Umbilical cord (tissue), 2 donors: Measurements from ENCODE around the gene PIK3R1. TPM values are rescaled to one million over a fixed set of nuclear protein-coding genes. Genes with fewer than 3 reads are reported as not detected.
"Not testable (repeated sequence)": the region's sequence is repeated elsewhere in the genome, so short reads cannot be mapped to it uniquely, and the experiment has no call there.

Experiments used
- DNase-seq: peaks from one replicate; pipeline ENCODE4 v3.0.0-alpha.2; 2015; ENCODE audit warnings: low spot score
- total RNA-seq: library from RNA; depleted of rRNA; stranded (reverse); fragments of >200 nt; gene quantifications from one replicate; pipeline ENCODE4 v1.2.3, GENCODE V29; 2014; ENCODE audit warnings: low replicate concordance; ENCODE audit not compliant: insufficient read depth

The PIK3R1 gene
- total RNA-seq, 1 donor from 2014 or later = 107 TPM

GRCh38 chr5:68193481-68194036 lies 22.0 kb upstream of the PIK3R1 start:
- no peak for DNase-seq

GRCh38 chr5:68194386-68194785 lies 21.2 kb upstream of the PIK3R1 start:
- no peak for DNase-seq

- DNase-seq = no peak
Measured at GRCh38 chr5:68195137-68195536, 20.4 kb upstream of the PIK3R1 start.

- DNase-seq = peak; percentile 59
Measured at GRCh38 chr5:68196876-68197275, 18.7 kb upstream of the PIK3R1 start.

GRCh38 chr5:68200288-68200687 lies 15.3 kb upstream of the PIK3R1 start:
- no peak for DNase-seq

- DNase-seq = not testable (repeated sequence)
Measured at GRCh38 chr5:68210654-68211053, 4.9 kb upstream of the PIK3R1 start.

GRCh38 chr5:68214482-68215207 lies 911 bp upstream of the PIK3R1 start:
- DNase-seq = peak; percentile 58

- no peak for DNase-seq
Measured at GRCh38 chr5:68215898-68216244, 315 bp downstream of the PIK3R1 start.

GRCh38 chr5:68216245-68217046 lies 890 bp downstream of the PIK3R1 start:
- DNase-seq = peak; percentile 70

GRCh38 chr5:68217047-68217355 lies 1.4 kb downstream of the PIK3R1 start:
- DNase-seq = no peak

- DNase-seq = no peak
Measured at GRCh38 chr5:68217528-68217927, 2.0 kb downstream of the PIK3R1 start.

- DNase-seq = no peak
Measured at GRCh38 chr5:68219161-68219816, 3.7 kb downstream of the PIK3R1 start.

- DNase-seq = no peak
Measured at GRCh38 chr5:68220260-68220659, 4.7 kb downstream of the PIK3R1 start.

GRCh38 chr5:68220914-68221313 lies 5.4 kb downstream of the PIK3R1 start:
- DNase-seq = no peak

- DNase-seq = no peak
Measured at GRCh38 chr5:68221488-68221887, 5.9 kb downstream of the PIK3R1 start.

- no peak for DNase-seq
Measured at GRCh38 chr5:68222310-68222709, 6.8 kb downstream of the PIK3R1 start.

- DNase-seq = no peak
Measured at GRCh38 chr5:68222824-68223354, 7.3 kb downstream of the PIK3R1 start.

GRCh38 chr5:68223904-68224303 lies 8.3 kb downstream of the PIK3R1 start:
- DNase-seq = peak; percentile 41

GRCh38 chr5:68224509-68225187 lies 9.1 kb downstream of the PIK3R1 start:
- no peak for DNase-seq

GRCh38 chr5:68225188-68225910 lies 9.8 kb downstream of the PIK3R1 start:
- DNase-seq = peak; percentile 52
